GM21526 (cell line): ENCODE data around the gene MBOAT1.
"Not testable (repeated sequence)": the region's sequence is repeated elsewhere in the genome, so short reads cannot be mapped to it uniquely, and the experiment has no call there.

Source experiments
- ATAC-seq: cut with Tn5 transposase; IDR thresholded peaks from one replicate; pipeline ENCODE4 v1.9.1; 2021; ENCODE audit warnings: moderate library complexity; ENCODE audit not compliant: unreplicated experiment, low FRiP score

The MBOAT1 gene

GRCh38 chr6:20212392-20213111, at the start of gene MBOAT1:
Gene MBOAT1 (minus strand): TSS chr6:20212469. CDS start chr6:20212234, 235 bp downstream.
- ATAC-seq, result peak; percentile 79

- ATAC-seq, result no peak
Measured at GRCh38 chr6:20261685-20262084, 49.4 kb upstream of the MBOAT1 start.

GRCh38 chr6:20260360-20260759, 48.1 kb upstream of the MBOAT1 start:
- no peak for ATAC-seq

- ATAC-seq, result no peak
Measured at GRCh38 chr6:20259316-20260049, 47.2 kb upstream of the MBOAT1 start.

- ATAC-seq, result no peak
Measured at GRCh38 chr6:20255428-20255827, 43.2 kb upstream of the MBOAT1 start.

GRCh38 chr6:20254295-20254694, 42.0 kb upstream of the MBOAT1 start:
- ATAC-seq, result no peak

GRCh38 chr6:20253021-20253420, 40.8 kb upstream of the MBOAT1 start:
- ATAC-seq, result no peak

- no peak for ATAC-seq
Measured at GRCh38 chr6:20252311-20252710, 40.0 kb upstream of the MBOAT1 start.

GRCh38 chr6:20251525-20251924, 39.3 kb upstream of the MBOAT1 start:
- ATAC-seq, result no peak

- ATAC-seq, result no peak
Measured at GRCh38 chr6:20246125-20246524, 33.9 kb upstream of the MBOAT1 start.

GRCh38 chr6:20244807-20245681, 32.8 kb upstream of the MBOAT1 start:
- not testable (repeated sequence) for ATAC-seq

- ATAC-seq, result no peak
Measured at GRCh38 chr6:20243288-20243687, 31.0 kb upstream of the MBOAT1 start.

GRCh38 chr6:20242397-20242796, 30.1 kb upstream of the MBOAT1 start:
- ATAC-seq, result no peak

GRCh38 chr6:20241102-20241501, 28.8 kb upstream of the MBOAT1 start:
- no peak for ATAC-seq

- ATAC-seq, result no peak
Measured at GRCh38 chr6:20238688-20239587, 26.7 kb upstream of the MBOAT1 start.

- ATAC-seq, result no peak
Measured at GRCh38 chr6:20237677-20238460, 25.6 kb upstream of the MBOAT1 start.

- ATAC-seq, result no peak
Measured at GRCh38 chr6:20236909-20237600, 24.8 kb upstream of the MBOAT1 start.

- ATAC-seq, result no peak
Measured at GRCh38 chr6:20236344-20236743, 24.1 kb upstream of the MBOAT1 start.

GRCh38 chr6:20235041-20235440, 22.8 kb upstream of the MBOAT1 start:
- ATAC-seq, result no peak
